Neural crest cell (in vitro differentiated cells): ENCODE results near the gene ANKRD27. TPM values are rescaled to one million over a fixed set of nuclear protein-coding genes. Genes with fewer than 3 reads are reported as not detected.

Experiments used
- DNase-seq: peaks from one replicate; pipeline ENCODE4 v3.0.0; 2021; ENCODE audit warnings: low read depth, mixed read lengths, low spot score
- H3K27ac Mint-ChIP-seq: one replicate; pipeline ENCODE4 v1.8.0; 2021; ENCODE audit warnings: mild to moderate bottlenecking, mixed read lengths; ENCODE audit not compliant: unreplicated experiment
- H3K27me3 Mint-ChIP-seq: 2 replicates; pipeline ENCODE4 v1.8.0; 2021; ENCODE audit warnings: low read depth, mild to moderate bottlenecking, mixed read lengths
- H3K36me3 Mint-ChIP-seq: 2 replicates; pipeline ENCODE4 v1.8.0; 2021; ENCODE audit warnings: low read depth, mild to moderate bottlenecking, mixed read lengths
- H3K4me1 Mint-ChIP-seq: 2 replicates; pipeline ENCODE4 v1.8.0; 2021; ENCODE audit warnings: mixed read lengths
- H3K4me3 Mint-ChIP-seq: one replicate; pipeline ENCODE4 v1.8.0; 2021; ENCODE audit warnings: mild to moderate bottlenecking, mixed read lengths
- H3K9me3 Mint-ChIP-seq: 2 replicates; pipeline ENCODE4 v1.8.0; 2021; ENCODE audit warnings: mixed read lengths
- CTCF ChIP-seq: fragments of 200-600 bp; sonication (generic); conservative IDR thresholded peaks from 2 replicates; pipeline ENCODE4 v1.5.0; 2021; ENCODE audit warnings: antibody characterized with exemption, mild to moderate bottlenecking
- total RNA-seq: library from RNA; stranded (reverse); gene quantifications from 2 replicates; pipeline ENCODE4 v1.2.1, GENCODE V29; 2021

ANKRD27 gene
- total RNA-seq, 1 donor from 2014 or later: 25.1 TPM

GRCh38 chr19:32615569-32615968 lies 59.4 kb downstream of the ANKRD27 start:
- Mint-ChIP-seq H3K4me1 (no peaks in the 10 kb centered on the region), H3K36me3 (peaks cover 20% of the 10 kb centered on the region), H3K27me3 (no peaks in the 10 kb centered on the region), H3K9me3 (no peaks in the 10 kb centered on the region), H3K27ac (no peak overlapping the region), H3K4me3 (no peak overlapping the region)
- DNase-seq: no peak
- no peak for TF ChIP-seq CTCF

GRCh38 chr19:32614916-32615315 lies 60.1 kb downstream of the ANKRD27 start:
- no peaks in the 10 kb centered on the region for H3K27me3 Mint-ChIP-seq
- peaks cover 20% of the 10 kb centered on the region for H3K36me3 Mint-ChIP-seq
- DNase-seq: no peak
- H3K4me1 Mint-ChIP-seq: no peaks in the 10 kb centered on the region
- no peak overlapping the region for H3K27ac Mint-ChIP-seq
- H3K4me3 Mint-ChIP-seq: no peak overlapping the region
- no peak for TF ChIP-seq CTCF
- no peaks in the 10 kb centered on the region for H3K9me3 Mint-ChIP-seq

- Mint-ChIP-seq H3K27ac (no peak overlapping the region), H3K4me3 (no peak overlapping the region), H3K4me1 (no peaks in the 10 kb centered on the region), H3K9me3 (peaks cover 4% of the 10 kb centered on the region), H3K27me3 (no peaks in the 10 kb centered on the region), H3K36me3 (peaks cover 22% of the 10 kb centered on the region)
- no peak for DNase-seq
- TF ChIP-seq CTCF: no peak
These were observed 62.0 kb downstream of the ANKRD27 start for GRCh38 chr19:32613008-32613407.

GRCh38 chr19:32611161-32611560 lies 63.8 kb downstream of the ANKRD27 start:
- H3K27ac Mint-ChIP-seq: no peak overlapping the region
- DNase-seq: no peak
- no peaks in the 10 kb centered on the region for H3K4me1 Mint-ChIP-seq
- H3K4me3 Mint-ChIP-seq: no peak overlapping the region
- H3K27me3 Mint-ChIP-seq: no peaks in the 10 kb centered on the region
- H3K9me3 Mint-ChIP-seq: peaks cover 4% of the 10 kb centered on the region
- no peak for TF ChIP-seq CTCF
- peaks cover 24% of the 10 kb centered on the region for H3K36me3 Mint-ChIP-seq

- Mint-ChIP-seq H3K4me1 (no peaks in the 10 kb centered on the region), H3K36me3 (peaks cover 16% of the 10 kb centered on the region), H3K4me3 (no peak overlapping the region), H3K27ac (no peak overlapping the region), H3K27me3 (no peaks in the 10 kb centered on the region), H3K9me3 (peaks cover 4% of the 10 kb centered on the region)
- DNase-seq: no peak
- TF ChIP-seq CTCF: no peak
These were observed 67.5 kb downstream of the ANKRD27 start for GRCh38 chr19:32607479-32607878.

- no peaks in the 10 kb centered on the region for H3K4me1 Mint-ChIP-seq
- no peak overlapping the region for H3K4me3 Mint-ChIP-seq
- H3K27me3 Mint-ChIP-seq: no peaks in the 10 kb centered on the region
- no peak for DNase-seq
- no peak for TF ChIP-seq CTCF
- H3K27ac Mint-ChIP-seq: no peak overlapping the region
- peaks cover 13% of the 10 kb centered on the region for H3K36me3 Mint-ChIP-seq
- peaks cover 4% of the 10 kb centered on the region for H3K9me3 Mint-ChIP-seq
These were observed 68.7 kb downstream of the ANKRD27 start for GRCh38 chr19:32606289-32606688.
